ENCODE measurements around the gene SCLT1. TPM values are rescaled to one million over a fixed set of nuclear protein-coding genes. Genes with fewer than 3 reads are reported as not detected.
A peak's percentile ranks its signal among the peaks of the same experiment; 100 is the strongest.

SCLT1 gene
- total and polyA plus RNA-seq, 7 donors: 3.0 to 18.8 (median 9.9) TPM

GRCh38 chr4:128981377-128981776 is 112.0 kb downstream of the SCLT1 start:
- H3K27ac ChIP-seq: no peak overlapping the region
- intact Hi-C loops (cut with DNase I): no loop called here
- no peak for DNase-seq
- H3K4me3 ChIP-seq: no peak overlapping the region
- no peaks in the 10 kb centered on the region for H3K4me1 ChIP-seq
- H3K27me3 ChIP-seq: no peaks in the 10 kb centered on the region
- WGBS, 2 donors: 93 to 95% methylated on average over 6 of the region's 6 CpGs
- no peak for TF ChIP-seq POLR2AphosphoS5 (IDR thresholded peaks at IDR 0.05)
- peaks cover 0 to 5% (median 3%) of the 10 kb centered on the region in 4 donors for H3K36me3 ChIP-seq
- no peaks in the 10 kb centered on the region for H3K9me3 ChIP-seq

- no peaks in the 10 kb centered on the region for H3K9me3 ChIP-seq
- H3K4me1 ChIP-seq: no peaks in the 10 kb centered on the region
- TF ChIP-seq POLR2A (IDR thresholded peaks at IDR 0.05): no peak
- no peak for TF ChIP-seq CTCF (IDR thresholded peaks at IDR 0.05)
- no peak for TF ChIP-seq POLR2AphosphoS5 (IDR thresholded peaks at IDR 0.05)
- no peak for TF ChIP-seq EP300 (IDR thresholded peaks at IDR 0.05)
- no peaks in the 10 kb centered on the region for H3K27me3 ChIP-seq
- no peak overlapping the region for H3K27ac ChIP-seq
- H3K4me3 ChIP-seq: no peak overlapping the region
- WGBS, 2 donors: 49 to 92% methylated on average over 1 of the region's 1 CpG
- DNase-seq: no peak
- intact Hi-C loops (cut with DNase I): no loop called here
- no peaks in the 10 kb centered on the region for H3K36me3 ChIP-seq
These were observed 112.5 kb downstream of the SCLT1 start for GRCh38 chr4:128980816-128981326.

- Histone ChIP-seq H3K27ac (no peak overlapping the region), H3K36me3 (no peaks in the 10 kb centered on the region), H3K4me3 (no peak overlapping the region), H3K4me1 (peaks cover 0 to under 1% (median 0%) of the 10 kb centered on the region in 4 donors), H3K9me3 (no peaks in the 10 kb centered on the region), H3K27me3 (no peaks in the 10 kb centered on the region)
- TF ChIP-seq EP300 (IDR thresholded peaks at IDR 0.05) (no peak), POLR2A (IDR thresholded peaks at IDR 0.05) (no peak), CTCF (IDR thresholded peaks at IDR 0.05) (no peak), POLR2AphosphoS5 (IDR thresholded peaks at IDR 0.05) (no peak)
- DNase-seq: no peak
- intact Hi-C loops (cut with DNase I): no loop called here
These were observed 113.4 kb downstream of the SCLT1 start for GRCh38 chr4:128979934-128980333.

GRCh38 chr4:128978985-128979384 is 114.4 kb downstream of the SCLT1 start:
- DNase-seq: no peak
- H3K27ac ChIP-seq: no peak overlapping the region
- H3K9me3 ChIP-seq: no peaks in the 10 kb centered on the region
- TF ChIP-seq POLR2AphosphoS5 (IDR thresholded peaks at IDR 0.05) (no peak), POLR2A (IDR thresholded peaks at IDR 0.05) (no peak), EP300 (IDR thresholded peaks at IDR 0.05) (no peak), CTCF (IDR thresholded peaks at IDR 0.05) (no peak)
- H3K36me3 ChIP-seq: no peaks in the 10 kb centered on the region
- WGBS, 2 donors: 79 to 82% methylated on average over 1 of the region's 1 CpG
- no peaks in the 10 kb centered on the region for H3K27me3 ChIP-seq
- intact Hi-C loops (cut with DNase I): no loop called here
- peaks cover 0 to 10% (median 3%) of the 10 kb centered on the region in 4 donors for H3K4me1 ChIP-seq
- H3K4me3 ChIP-seq: no peak overlapping the region

GRCh38 chr4:128974136-128974581 is 119.2 kb downstream of the SCLT1 start:
- Histone ChIP-seq H3K27me3 (no peaks in the 10 kb centered on the region), H3K9me3 (no peaks in the 10 kb centered on the region), H3K4me1 (peaks cover 0 to 15% (median 6%) of the 10 kb centered on the region in 4 donors), H3K27ac (peak overlapping the region in 2 of 4 donors; percentile 30 to 51), H3K36me3 (no peaks in the 10 kb centered on the region), H3K4me3 (no peak overlapping the region)
- intact Hi-C loops (cut with DNase I): no loop called here
- 54 to 61% methylated on average over 2 of the region's 2 CpGs for WGBS, 2 donors
- no peak for DNase-seq
- TF ChIP-seq POLR2AphosphoS5 (IDR thresholded peaks at IDR 0.05) (peak in 2 of 4 donors; percentile 45 to 47), POLR2A (IDR thresholded peaks at IDR 0.05) (no peak), EP300 (IDR thresholded peaks at IDR 0.05) (no peak), CTCF (IDR thresholded peaks at IDR 0.05) (no peak)

Measured in sigmoid colon (tissue), 7 donors.